Measurements from ENCODE around the gene EXD3. TPM values are rescaled to one million over a fixed set of nuclear protein-coding genes. Genes with fewer than 3 reads are reported as not detected.
A peak's percentile ranks its signal among the peaks of the same experiment; 100 is the strongest.

EXD3 gene
- total and polyA plus RNA-seq, 8 donors, result 12.9 to 105 (median 24.0) TPM

DNA sequence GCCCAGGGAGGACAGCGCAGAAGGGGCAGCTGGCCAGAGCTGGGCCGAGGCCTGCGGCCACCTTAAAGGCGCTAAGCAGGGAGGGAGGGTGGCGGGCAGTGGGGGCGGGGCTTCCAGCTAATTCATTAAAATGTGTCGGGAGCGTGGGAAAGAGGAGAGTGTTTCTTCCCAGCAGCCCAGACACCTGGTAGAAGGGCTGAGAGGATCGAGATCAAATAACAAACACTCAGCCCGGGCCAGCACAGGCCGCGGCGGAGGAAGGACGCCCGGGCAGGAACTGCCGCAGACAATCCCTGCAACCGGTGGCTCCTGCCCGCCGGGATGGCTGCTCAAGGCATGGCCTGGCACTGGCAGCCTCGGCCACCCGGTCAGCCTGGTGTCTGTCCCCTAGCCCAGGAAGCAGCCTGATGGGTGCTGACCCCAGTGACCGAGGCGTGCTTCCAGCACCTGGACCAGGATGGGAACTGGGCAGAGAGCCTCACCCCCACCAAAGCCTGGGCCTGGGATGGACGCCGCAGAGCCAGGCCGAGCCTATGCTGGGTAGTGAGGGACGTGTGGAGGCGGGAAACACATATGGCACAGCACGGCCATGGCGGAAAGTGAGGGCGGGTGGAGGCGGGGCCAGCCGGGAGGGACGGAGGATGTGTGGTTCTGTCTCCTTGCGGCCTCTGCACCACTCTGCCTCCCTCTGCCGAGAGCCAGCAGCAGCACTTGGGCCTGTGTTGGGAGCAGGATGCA lies 117.7 kb downstream of the EXD3 start:
- Histone ChIP-seq H3K4me3 (peak overlapping the region in 3 of 4 donors; percentile 24 to 37 (median 28)), H3K9me3 (no peaks in the 10 kb centered on the region), H3K27me3 (peaks cover 0 to 77% (median 32%) of the 10 kb centered on the region in 3 donors), H3K4me1 (peaks cover 58 to 72% (median 64%) of the 10 kb centered on the region in 4 donors), H3K36me3 (no peaks in the 10 kb centered on the region), H3K27ac (peak overlapping the region; percentile 66 to 82 (median 72))
- WGBS, 5 donors, result 8 to 14% (median 10%) methylated on average over 28 to 36 of the region's 36 CpGs
- peak; percentile 69 to 90 for DNase-seq
- intact Hi-C loops (cut with DNase I; ENCODE audit: low total_unique reads), result loop anchor here (10.0 kb wide), 1 partner anchor 100 kb away; no protein-coding TSS in a partner anchor
- TF ChIP-seq POLR2A (IDR thresholded peaks at IDR 0.05) (no peak), POLR2AphosphoS5 (IDR thresholded peaks at IDR 0.05) (peak in 2 of 3 donors; percentile 0 to 6)
- TF ChIP-seq, protein P1, sequence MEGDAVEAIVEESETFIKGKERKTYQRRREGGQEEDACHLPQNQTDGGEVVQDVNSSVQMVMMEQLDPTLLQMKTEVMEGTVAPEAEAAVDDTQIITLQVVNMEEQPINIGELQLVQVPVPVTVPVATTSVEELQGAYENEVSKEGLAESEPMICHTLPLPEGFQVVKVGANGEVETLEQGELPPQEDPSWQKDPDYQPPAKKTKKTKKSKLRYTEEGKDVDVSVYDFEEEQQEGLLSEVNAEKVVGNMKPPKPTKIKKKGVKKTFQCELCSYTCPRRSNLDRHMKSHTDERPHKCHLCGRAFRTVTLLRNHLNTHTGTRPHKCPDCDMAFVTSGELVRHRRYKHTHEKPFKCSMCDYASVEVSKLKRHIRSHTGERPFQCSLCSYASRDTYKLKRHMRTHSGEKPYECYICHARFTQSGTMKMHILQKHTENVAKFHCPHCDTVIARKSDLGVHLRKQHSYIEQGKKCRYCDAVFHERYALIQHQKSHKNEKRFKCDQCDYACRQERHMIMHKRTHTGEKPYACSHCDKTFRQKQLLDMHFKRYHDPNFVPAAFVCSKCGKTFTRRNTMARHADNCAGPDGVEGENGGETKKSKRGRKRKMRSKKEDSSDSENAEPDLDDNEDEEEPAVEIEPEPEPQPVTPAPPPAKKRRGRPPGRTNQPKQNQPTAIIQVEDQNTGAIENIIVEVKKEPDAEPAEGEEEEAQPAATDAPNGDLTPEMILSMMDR (IDR thresholded peaks at IDR 0.05), result no peak

DNA sequence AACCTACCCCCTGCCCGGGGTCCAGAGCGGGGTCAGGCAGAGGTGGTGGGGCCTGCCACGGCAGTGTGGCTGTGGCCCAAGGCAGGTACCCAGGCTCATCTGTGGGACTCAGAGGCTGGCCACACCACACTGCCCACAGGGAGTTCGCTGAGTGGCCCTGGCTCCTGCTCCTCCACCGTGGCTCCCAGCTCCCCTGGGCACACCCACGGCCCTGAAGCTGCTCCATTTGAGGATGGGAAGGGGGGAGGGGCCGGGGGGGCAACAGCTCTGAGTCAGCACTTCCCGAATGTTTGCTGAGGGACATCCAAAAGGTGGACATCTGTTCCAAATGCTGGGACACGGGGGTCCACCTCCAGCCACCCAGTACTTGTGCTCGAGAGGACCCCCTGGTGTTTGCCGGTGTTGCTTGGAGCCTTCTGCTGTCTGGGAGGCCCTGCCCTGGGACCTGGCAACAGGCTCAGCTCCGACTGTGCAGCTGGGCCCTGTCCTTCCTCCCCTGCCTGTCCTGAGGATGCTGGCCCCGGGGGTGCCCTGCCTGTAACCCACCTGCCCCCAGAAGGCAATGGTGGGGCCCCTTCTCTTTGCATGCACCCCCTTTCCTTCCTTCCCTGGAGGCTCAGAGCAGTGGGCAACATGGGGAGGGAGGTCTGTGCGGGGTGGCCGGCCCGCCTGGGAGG lies 118.4 kb downstream of the EXD3 start:
- Histone ChIP-seq H3K27me3 (peaks cover 0 to 84% (median 38%) of the 10 kb centered on the region in 3 donors), H3K36me3 (no peaks in the 10 kb centered on the region), H3K9me3 (no peaks in the 10 kb centered on the region), H3K4me3 (peak overlapping the region in 1 of 4 donors; percentile 37), H3K4me1 (peaks cover 63 to 79% (median 70%) of the 10 kb centered on the region in 4 donors), H3K27ac (peak overlapping the region in 4 of 5 donors; percentile 69 to 82 (median 74))
- intact Hi-C loops (cut with DNase I; ENCODE audit: low total_unique reads), result loop anchor here (10.0 kb wide), 1 partner anchor 100 kb away; no protein-coding TSS in a partner anchor
- DNase-seq, result peak in 1 of 2 donors; percentile 59
- TF ChIP-seq EP300 (IDR thresholded peaks at IDR 0.05) (no peak), POLR2A (IDR thresholded peaks at IDR 0.05) (no peak), POLR2AphosphoS5 (IDR thresholded peaks at IDR 0.05) (no peak)
- TF ChIP-seq, protein P1 (IDR thresholded peaks at IDR 0.05), result no peak
- WGBS, 5 donors, result 36 to 68% (median 46%) methylated on average over 4 to 16 of the region's 16 CpGs

DNA sequence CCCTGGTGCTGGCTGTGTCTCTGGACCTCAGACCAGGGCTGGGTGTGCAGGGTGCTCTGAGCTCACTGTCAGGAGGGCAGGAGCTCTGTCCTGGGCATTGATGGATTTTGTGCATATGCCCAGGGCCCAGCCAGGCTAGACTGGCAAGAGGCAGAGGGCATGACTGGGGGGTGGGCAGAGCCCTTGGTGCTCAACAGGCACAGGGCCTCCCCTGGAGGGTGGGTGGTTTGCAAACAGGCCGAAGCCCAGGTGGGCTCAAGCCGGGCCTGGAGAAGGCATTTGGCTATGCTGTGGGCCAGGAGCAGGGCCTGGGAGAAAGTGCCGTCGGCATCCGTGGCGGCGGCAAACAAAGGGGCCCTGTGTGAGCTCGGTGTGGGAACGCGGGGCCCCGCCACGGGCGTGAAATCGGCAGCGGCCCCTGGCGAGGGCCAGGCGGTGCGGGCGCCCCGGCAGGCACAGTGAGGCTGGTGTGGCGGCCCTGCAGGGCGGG lies 119.0 kb downstream of the EXD3 start:
- H3K9me3 ChIP-seq, result no peaks in the 10 kb centered on the region
- DNase-seq, result peak in 1 of 2 donors; percentile 46
- 78 to 91% (median 85%) methylated on average over 7 to 22 of the region's 22 CpGs for WGBS, 5 donors
- H3K4me1 ChIP-seq, result peaks cover 63 to 85% (median 76%) of the 10 kb centered on the region in 4 donors
- no peaks in the 10 kb centered on the region for H3K36me3 ChIP-seq
- no peak overlapping the region for H3K4me3 ChIP-seq
- intact Hi-C loops (cut with DNase I; ENCODE audit: low total_unique reads), result loop anchor here (10.0 kb wide), 1 partner anchor 101 kb away; no protein-coding TSS in a partner anchor
- no peak for TF ChIP-seq POLR2AphosphoS5 (IDR thresholded peaks at IDR 0.05)
- TF ChIP-seq POLR2A (IDR thresholded peaks at IDR 0.05), result no peak
- H3K27ac ChIP-seq, result peak overlapping the region in 1 of 5 donors; percentile 82
- peaks cover 0 to 90% (median 43%) of the 10 kb centered on the region in 3 donors for H3K27me3 ChIP-seq

DNA sequence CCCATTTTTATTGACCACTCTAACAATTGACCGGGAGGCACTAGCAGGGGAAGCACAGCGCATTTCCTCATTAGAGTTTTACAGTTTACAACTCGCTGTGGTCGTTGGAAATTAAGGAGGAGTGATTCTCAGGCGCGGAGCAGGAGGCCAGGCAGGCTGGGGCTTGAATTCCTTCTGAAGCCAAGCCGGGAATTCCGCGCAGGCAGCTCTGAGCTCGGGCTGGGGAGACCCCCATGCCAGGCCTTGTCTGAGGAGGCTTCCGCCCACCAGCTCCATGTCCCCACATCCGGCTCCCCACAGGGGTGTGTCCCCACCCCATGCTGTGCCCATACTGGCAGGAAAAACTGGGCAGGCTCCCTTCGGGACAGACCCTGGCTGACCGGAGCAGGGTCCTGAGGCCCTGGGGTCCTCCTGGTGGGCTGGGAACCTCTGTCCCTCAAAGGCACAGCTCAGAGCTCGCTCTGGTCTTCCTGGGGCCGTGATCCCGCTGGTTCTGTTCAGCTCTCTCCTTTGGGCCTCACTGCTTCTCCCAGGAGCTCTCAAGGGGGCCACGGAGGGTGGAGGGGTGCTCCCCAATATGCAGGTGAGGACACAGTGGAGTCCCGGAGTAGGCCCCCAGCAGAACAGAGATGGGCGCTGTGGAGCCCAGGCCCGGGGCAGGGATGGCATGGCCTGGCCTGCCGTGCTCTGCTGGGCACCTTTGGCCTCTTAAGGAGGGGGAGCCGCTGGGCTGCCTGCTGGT lies 119.6 kb downstream of the EXD3 start:
- H3K36me3 ChIP-seq, result no peaks in the 10 kb centered on the region
- WGBS, 5 donors, result 60 to 77% (median 72%) methylated on average over 18 to 23 of the region's 23 CpGs
- H3K27ac ChIP-seq, result peak overlapping the region in 4 of 5 donors; percentile 69 to 85 (median 79)
- peaks cover 3 to 94% (median 48%) of the 10 kb centered on the region in 3 donors for H3K27me3 ChIP-seq
- intact Hi-C loops (cut with DNase I; ENCODE audit: low total_unique reads), result loop anchor here (10.0 kb wide), 1 partner anchor 101 kb away; no protein-coding TSS in a partner anchor
- no peak for TF ChIP-seq POLR2A (IDR thresholded peaks at IDR 0.05)
- no peak for TF ChIP-seq POLR2AphosphoS5 (IDR thresholded peaks at IDR 0.05)
- TF ChIP-seq, protein P1 (IDR thresholded peaks at IDR 0.05), result no peak
- TF ChIP-seq EP300 (IDR thresholded peaks at IDR 0.05), result no peak
- DNase-seq, result peak in 1 of 2 donors; percentile 74
- no peaks in the 10 kb centered on the region for H3K9me3 ChIP-seq
- peaks cover 64 to 91% (median 82%) of the 10 kb centered on the region in 4 donors for H3K4me1 ChIP-seq
- H3K4me3 ChIP-seq, result peak overlapping the region in 1 of 4 donors; percentile 43

Measured in stomach (tissue), 9 donors.